ENCODE measurements around the gene TC2N.
"Not testable (repeated sequence)": the region's sequence is repeated elsewhere in the genome, so short reads cannot be mapped to it uniquely, and the experiment has no call there.

TC2N gene

GRCh38 chr14:91867316-91867988 lies at the start of gene TC2N:
TSS of gene TC2N (minus strand) at chr14:91867536. CDS start at chr14:91813769, 53,767 bp downstream.
- peak in 1 of 2 donors; percentile 36 for DNase-seq (ENCODE audit: low read depth in 2 of 2)

- no peak for DNase-seq (ENCODE audit: low read depth in 2 of 2)
These were observed 44.7 kb upstream of the TC2N start for GRCh38 chr14:91912035-91912434.

- DNase-seq (ENCODE audit: low read depth in 2 of 2), result peak in 1 of 2 donors; percentile 15
These were observed 44.2 kb upstream of the TC2N start for GRCh38 chr14:91911474-91912032.

GRCh38 chr14:91910196-91910595 lies 42.9 kb upstream of the TC2N start:
- DNase-seq (ENCODE audit: low read depth in 2 of 2), result no peak

DNA sequence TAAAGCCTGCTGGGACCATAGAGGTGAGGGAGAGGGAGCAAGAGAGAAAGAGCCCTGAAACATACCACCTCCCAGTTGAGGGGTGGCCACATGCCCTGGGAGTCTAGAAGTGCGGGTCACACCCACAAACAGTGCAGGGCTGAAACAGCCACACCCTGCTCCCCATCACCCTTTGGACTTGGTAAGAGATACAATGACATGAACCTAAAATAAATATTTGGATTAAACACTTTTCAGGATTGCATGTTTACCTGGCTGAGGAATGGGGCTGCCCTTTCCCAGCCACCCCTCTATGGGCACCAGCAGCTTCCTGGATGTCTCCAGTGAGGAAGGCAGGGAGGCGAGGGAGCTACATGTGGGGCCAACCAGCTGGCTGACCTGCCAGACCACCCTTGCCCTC lies 39.0 kb upstream of the TC2N start:
- DNase-seq (ENCODE audit: low read depth in 2 of 2), result no peak

GRCh38 chr14:91904956-91905645 lies 37.8 kb upstream of the TC2N start:
- DNase-seq (ENCODE audit: low read depth in 2 of 2), result no peak

GRCh38 chr14:91904483-91904882 lies 37.1 kb upstream of the TC2N start:
- DNase-seq (ENCODE audit: low read depth in 2 of 2), result no peak

DNA sequence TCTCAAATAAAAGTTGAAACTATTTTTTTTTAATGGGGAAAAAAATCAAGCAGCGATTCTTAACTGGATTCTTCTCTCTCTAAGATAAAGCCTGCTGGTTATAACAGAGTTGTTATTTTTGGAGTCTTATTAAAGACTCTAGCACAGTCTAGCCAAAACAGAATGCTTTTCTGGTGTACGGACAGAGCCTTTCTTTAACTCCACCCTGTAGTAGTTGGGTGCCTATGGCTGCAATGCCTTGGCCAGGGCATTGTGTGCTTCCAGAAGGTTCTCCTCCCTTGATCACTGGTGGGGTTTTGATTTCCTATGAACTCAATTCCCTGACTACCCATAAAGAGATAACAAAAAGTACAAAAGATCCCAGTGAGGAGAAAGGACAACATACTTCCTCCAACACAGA lies 35.7 kb upstream of the TC2N start:
- no peak for DNase-seq (ENCODE audit: low read depth in 2 of 2)

GRCh38 chr14:91902336-91902735 lies 35.0 kb upstream of the TC2N start:
- no peak for DNase-seq (ENCODE audit: low read depth in 2 of 2)

GRCh38 chr14:91901449-91902226 lies 34.3 kb upstream of the TC2N start:
- DNase-seq (ENCODE audit: low read depth in 2 of 2), result no peak

GRCh38 chr14:91899806-91900205 lies 32.5 kb upstream of the TC2N start:
- DNase-seq (ENCODE audit: low read depth in 2 of 2), result no peak

DNA sequence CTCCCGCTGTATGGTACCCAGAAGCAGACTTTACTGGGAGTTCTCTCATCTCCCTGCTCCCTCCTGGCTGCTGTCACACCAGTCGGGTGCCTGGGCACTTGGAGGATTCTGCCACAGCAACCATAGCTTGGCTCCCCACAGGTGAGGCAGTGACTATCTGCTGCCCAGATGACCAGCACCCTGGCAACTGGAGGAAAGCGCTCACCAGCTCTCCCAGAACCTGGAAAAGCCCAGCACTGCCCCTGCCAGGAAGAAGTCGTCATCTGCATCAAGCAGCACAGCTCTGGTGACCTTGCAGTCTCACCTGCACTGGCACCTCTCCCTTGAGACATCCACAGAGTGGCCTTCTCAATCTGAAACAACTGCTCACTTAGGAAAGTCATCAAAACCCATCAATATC lies 31.9 kb upstream of the TC2N start:
- DNase-seq (ENCODE audit: low read depth in 2 of 2), result no peak

- no peak for DNase-seq (ENCODE audit: low read depth in 2 of 2)
These were observed 31.0 kb upstream of the TC2N start for GRCh38 chr14:91898372-91898771.

DNA sequence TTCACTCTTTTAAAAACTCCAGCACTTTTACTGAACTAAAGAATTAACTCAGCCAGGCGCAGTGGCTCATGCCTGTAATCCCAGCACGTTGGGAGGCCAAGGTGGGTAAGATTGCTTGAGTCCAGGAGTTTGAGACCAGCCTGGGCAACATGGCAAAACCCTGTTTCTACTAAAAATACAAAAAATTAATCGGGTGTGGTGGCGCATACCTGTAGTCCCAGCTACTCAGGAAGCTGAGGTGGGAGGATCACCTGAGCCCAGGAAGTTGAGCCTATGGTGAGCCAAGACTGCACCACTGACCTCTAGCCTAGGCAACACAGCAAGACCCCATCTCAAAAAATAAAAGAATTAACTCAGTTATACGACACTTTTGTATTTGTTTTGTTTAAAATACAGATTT lies 30.4 kb upstream of the TC2N start:
- not testable (repeated sequence) for DNase-seq (ENCODE audit: low read depth in 2 of 2)

GRCh38 chr14:91897106-91897701 lies 29.9 kb upstream of the TC2N start:
- no peak for DNase-seq (ENCODE audit: low read depth in 2 of 2)

- DNase-seq (ENCODE audit: low read depth in 2 of 2), result no peak
These were observed 29.1 kb upstream of the TC2N start for GRCh38 chr14:91896419-91896818.

DNA sequence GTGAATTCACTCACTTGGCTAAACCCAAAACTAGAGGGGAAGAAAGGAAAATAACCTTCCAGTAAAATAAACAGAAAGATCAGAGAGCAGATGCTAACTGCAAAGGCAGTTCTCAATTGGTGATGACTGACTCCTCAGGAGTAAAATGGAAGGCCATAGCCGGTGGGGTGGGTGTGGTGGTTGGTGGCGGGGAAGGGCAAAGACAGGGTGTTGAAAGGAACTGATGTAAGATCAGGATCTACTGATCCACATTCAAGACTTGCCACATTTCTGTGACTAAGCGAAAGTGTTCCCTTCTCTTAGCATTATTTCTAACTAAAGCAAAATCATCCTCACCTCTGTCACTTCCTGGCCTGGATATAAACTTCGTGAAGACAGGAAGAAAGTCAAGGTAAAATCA lies 26.3 kb upstream of the TC2N start:
- peak in 1 of 2 donors; percentile 37 for DNase-seq (ENCODE audit: low read depth in 2 of 2)

GRCh38 chr14:91893007-91893406 lies 25.7 kb upstream of the TC2N start:
- DNase-seq (ENCODE audit: low read depth in 2 of 2), result no peak

GRCh38 chr14:91891721-91892220 lies 24.4 kb upstream of the TC2N start:
- DNase-seq (ENCODE audit: low read depth in 2 of 2), result no peak

DNA sequence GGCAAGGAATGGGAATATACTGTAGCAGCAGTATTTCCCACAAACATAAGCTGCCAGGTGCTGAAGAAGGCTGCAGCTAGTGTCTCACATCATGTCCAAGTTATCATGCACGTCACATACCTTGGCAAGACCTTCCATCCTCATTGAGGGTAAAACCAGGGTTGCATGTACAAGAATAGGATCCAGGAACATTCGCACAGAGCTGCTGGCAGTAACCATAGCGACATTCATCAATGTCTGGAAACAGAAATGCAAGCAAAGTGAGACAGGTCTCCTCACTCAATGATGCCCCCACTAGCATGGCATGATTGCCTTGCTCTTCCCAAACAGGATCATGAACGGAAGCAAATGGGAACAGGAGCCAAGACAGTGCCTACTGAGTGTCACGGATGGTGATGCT lies 23.8 kb upstream of the TC2N start:
- DNase-seq (ENCODE audit: low read depth in 2 of 2), result no peak

DNA sequence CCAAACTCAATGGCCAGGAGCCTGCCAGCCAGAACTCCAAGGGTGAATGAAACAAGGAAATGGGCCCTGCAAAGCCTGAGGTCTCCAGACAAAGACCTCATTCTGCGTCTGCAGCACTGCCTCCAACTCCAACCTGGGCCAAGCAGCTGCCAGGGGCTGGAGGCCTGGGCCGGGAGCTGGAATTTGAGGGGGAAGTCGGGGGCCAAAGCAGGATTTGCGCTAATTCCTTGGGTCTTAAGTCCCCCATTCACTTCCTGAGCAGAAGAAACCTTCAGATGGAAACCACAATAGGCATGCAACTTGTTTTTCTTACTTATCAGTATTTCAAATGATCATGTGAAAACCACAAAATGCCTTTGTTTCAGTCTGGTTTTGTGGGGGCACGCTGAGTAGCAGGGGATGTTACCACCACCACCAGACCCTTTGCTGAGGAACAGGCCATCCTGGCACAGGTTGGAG lies 23.0 kb upstream of the TC2N start:
- DNase-seq (ENCODE audit: low read depth in 2 of 2), result no peak

All from stimulated activated CD8-positive, alpha-beta memory T cell treated with anti-CD3 and anti-CD28 coated beads, Interleukin-15, amount 100 ng/mL, for 48 hours (primary cell).